ENCODE data around the gene PHACTR3. TPM values are rescaled to one million over a fixed set of nuclear protein-coding genes. Genes with fewer than 3 reads are reported as not detected.

PHACTR3 gene
- polyA plus RNA-seq, 2 of the 4 experiments (the other 2 are of a cell fraction), result not detected

DNA sequence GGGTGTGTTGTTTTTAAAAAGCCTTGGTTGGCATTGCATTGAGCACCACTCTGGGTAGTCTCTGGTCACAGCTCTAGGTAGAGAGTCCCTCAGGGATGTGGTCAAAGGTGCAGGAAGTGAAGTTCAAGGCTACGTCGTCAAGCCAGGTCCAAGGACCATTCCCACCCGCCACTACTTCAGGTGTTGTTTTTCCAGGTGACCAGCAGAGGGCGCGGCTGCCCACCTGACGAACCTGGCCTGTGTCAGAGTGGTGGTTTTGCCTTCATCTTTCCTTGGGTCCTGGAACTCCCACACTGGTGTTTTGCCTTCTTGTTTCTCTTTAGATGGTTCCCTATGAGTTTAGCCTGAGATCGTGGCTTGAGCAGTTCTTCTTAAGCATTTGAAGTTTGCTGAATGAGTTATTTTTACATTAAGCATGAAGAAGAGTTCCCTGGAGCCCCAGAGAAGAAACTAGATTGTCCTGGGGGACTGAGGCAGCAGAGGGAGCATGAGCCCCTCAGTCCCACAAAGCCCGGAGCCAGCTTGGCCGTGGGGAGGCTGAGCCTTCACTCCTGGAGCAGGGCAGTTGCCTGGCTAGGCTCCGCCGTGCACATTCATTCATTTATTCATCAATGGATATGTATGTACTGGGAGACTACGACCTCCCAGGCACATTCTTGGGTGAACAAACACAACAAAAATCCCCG is 5.6 kb upstream of the PHACTR3 start:
- H3K9me3 ChIP-seq, result no peaks in the 10 kb centered on the region
- TF ChIP-seq, protein P1, sequence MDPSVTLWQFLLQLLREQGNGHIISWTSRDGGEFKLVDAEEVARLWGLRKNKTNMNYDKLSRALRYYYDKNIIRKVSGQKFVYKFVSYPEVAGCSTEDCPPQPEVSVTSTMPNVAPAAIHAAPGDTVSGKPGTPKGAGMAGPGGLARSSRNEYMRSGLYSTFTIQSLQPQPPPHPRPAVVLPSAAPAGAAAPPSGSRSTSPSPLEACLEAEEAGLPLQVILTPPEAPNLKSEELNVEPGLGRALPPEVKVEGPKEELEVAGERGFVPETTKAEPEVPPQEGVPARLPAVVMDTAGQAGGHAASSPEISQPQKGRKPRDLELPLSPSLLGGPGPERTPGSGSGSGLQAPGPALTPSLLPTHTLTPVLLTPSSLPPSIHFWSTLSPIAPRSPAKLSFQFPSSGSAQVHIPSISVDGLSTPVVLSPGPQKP (IDR thresholded peaks at IDR 0.05; ENCODE audit: low read depth, low read length), result no peak
- TF ChIP-seq ZC3H11A (IDR thresholded peaks at IDR 0.05) (no peak), SMC3 (IDR thresholded peaks at IDR 0.05) (peak; percentile 71), ZSCAN20 (CRISPR knock-in tag; IDR thresholded peaks at IDR 0.05) (no peak), RAD21 (conservative IDR thresholded peaks at IDR 0.05 in 1 of 2, IDR thresholded peaks at IDR 0.05 in 1 of 2) (peak; percentile 70 to 82), EHF (CRISPR knock-in tag; IDR thresholded peaks at IDR 0.05) (no peak), CBX8 (IDR thresholded peaks at IDR 0.05) (no peak), KDM5A (IDR thresholded peaks at IDR 0.05) (no peak), CHD4 (IDR thresholded peaks at IDR 0.05; ENCODE audit: borderline replicate concordance) (no peak), FOSL2 (IDR thresholded peaks at IDR 0.05) (no peak), FOSL2 (CRISPR knock-in tag; IDR thresholded peaks at IDR 0.05) (no peak), TP53 (CRISPR knock-in tag; IDR thresholded peaks at IDR 0.05) (no peak)
- TF ChIP-seq, protein P2, sequence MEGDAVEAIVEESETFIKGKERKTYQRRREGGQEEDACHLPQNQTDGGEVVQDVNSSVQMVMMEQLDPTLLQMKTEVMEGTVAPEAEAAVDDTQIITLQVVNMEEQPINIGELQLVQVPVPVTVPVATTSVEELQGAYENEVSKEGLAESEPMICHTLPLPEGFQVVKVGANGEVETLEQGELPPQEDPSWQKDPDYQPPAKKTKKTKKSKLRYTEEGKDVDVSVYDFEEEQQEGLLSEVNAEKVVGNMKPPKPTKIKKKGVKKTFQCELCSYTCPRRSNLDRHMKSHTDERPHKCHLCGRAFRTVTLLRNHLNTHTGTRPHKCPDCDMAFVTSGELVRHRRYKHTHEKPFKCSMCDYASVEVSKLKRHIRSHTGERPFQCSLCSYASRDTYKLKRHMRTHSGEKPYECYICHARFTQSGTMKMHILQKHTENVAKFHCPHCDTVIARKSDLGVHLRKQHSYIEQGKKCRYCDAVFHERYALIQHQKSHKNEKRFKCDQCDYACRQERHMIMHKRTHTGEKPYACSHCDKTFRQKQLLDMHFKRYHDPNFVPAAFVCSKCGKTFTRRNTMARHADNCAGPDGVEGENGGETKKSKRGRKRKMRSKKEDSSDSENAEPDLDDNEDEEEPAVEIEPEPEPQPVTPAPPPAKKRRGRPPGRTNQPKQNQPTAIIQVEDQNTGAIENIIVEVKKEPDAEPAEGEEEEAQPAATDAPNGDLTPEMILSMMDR (IDR thresholded peaks at IDR 0.05), result peak; percentile 74
- TF ChIP-seq, protein P3, sequence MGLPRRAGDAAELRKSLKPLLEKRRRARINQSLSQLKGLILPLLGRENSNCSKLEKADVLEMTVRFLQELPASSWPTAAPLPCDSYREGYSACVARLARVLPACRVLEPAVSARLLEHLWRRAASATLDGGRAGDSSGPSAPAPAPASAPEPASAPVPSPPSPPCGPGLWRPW (IDR thresholded peaks at IDR 0.05), result no peak
- TF ChIP-seq, protein P4, sequence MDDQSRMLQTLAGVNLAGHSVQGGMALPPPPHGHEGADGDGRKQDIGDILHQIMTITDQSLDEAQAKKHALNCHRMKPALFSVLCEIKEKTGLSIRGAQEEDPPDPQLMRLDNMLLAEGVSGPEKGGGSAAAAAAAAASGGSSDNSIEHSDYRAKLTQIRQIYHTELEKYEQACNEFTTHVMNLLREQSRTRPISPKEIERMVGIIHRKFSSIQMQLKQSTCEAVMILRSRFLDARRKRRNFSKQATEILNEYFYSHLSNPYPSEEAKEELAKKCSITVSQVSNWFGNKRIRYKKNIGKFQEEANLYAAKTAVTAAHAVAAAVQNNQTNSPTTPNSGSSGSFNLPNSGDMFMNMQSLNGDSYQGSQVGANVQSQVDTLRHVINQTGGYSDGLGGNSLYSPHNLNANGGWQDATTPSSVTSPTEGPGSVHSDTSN (IDR thresholded peaks at IDR 0.05), result no peak
- H3K4me3 ChIP-seq, result no peak overlapping the region
- ATAC-seq (peak; percentile 73 to 94; a peak in 5 of 6 replicates), DNase-seq (ENCODE audit: low read depth in 1 of 2, low spot score in 1 of 2) (peak; percentile 42 to 71), FAIRE-seq (no peak)
- 13% methylated on average over 13 of the region's 13 CpGs for WGBS (ENCODE audit: missing lambda C conversion rate)
- no peak overlapping the region for H3K4me2 ChIP-seq
- CTCF ChIA-PET, result interaction anchor here (0.5 to 7.7 kb wide), 27 partner anchors 8 to 253 kb away, joined by 3 to 118 read pairs (median 3); no protein-coding TSS in a partner anchor
- H3K4me1 ChIP-seq, result no peaks in the 10 kb centered on the region
- H3K27ac ChIP-seq, result no peak overlapping the region
- POLR2A ChIA-PET, result no interaction called here

DNA sequence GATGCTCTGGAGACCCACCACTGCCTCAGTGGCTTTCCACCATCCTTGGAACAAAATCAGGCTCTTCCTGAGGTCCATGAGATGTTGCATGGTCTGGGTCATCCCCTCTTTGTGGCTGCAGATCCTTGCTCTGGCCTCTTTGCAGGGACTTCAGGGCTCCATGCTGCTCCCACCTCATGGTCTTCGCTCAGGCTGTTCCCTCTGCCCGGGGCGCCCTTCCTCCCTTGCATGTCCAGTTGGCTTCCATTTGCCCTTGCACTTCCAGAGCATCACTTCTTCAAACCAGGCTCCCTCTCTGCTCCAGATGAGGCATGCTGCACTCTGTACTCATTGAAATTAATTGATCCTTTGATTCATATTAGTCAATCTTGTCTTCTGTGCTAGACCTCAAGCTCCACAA is 4.4 kb upstream of the PHACTR3 start:
- Histone ChIP-seq H3K4me2 (no peak overlapping the region), H3K9me3 (no peaks in the 10 kb centered on the region), H3K4me3 (no peak overlapping the region), H3K4me1 (no peaks in the 10 kb centered on the region), H3K27ac (no peak overlapping the region)
- POLR2A ChIA-PET, result no interaction called here
- CTCF ChIA-PET, result interaction anchor here (1.3 to 7.7 kb wide), 6 partner anchors 10 to 252 kb away, joined by 3 to 118 read pairs (median 16); no protein-coding TSS in a partner anchor
- TF ChIP-seq, protein P5, sequence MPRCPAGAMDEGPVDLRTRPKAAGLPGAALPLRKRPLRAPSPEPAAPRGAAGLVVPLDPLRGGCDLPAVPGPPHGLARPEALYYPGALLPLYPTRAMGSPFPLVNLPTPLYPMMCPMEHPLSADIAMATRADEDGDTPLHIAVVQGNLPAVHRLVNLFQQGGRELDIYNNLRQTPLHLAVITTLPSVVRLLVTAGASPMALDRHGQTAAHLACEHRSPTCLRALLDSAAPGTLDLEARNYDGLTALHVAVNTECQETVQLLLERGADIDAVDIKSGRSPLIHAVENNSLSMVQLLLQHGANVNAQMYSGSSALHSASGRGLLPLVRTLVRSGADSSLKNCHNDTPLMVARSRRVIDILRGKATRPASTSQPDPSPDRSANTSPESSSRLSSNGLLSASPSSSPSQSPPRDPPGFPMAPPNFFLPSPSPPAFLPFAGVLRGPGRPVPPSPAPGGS (IDR thresholded peaks at IDR 0.05), result no peak
- ATAC-seq (no peak), FAIRE-seq (no peak), DNase-seq (ENCODE audit: low read depth in 1 of 2, low spot score in 1 of 2) (no peak)
- WGBS (ENCODE audit: missing lambda C conversion rate), result 2% methylated on average over 3 of the region's 3 CpGs

DNA sequence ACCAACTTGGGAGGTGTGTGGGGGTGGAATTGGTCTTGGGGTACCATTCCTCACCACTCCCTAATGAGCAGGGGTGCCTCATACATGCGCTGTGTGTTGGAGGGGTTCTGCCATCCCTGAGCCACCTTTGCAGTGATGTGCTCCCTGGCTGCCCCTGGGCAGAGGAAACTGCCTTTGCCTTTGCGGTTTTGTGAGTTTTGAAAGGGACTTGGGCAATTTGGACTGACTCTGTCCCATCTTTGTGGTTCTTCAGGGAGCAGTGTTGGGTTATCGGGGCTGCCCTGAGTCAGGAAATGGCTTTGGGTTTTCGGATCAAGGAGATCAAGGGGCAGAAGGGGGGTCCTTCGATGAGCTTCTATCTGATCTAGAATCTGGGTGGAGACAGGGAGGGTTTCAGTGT is 3.9 kb upstream of the PHACTR3 start:
- CTCF ChIA-PET, result interaction anchor here (1.6 to 7.7 kb wide), 4 partner anchors 16 to 251 kb away, joined by 6 to 118 read pairs (median 8); no protein-coding TSS in a partner anchor
- no peaks in the 10 kb centered on the region for H3K9me3 ChIP-seq
- FAIRE-seq, result no peak
- no peak for DNase-seq (ENCODE audit: low read depth in 1 of 2, low spot score in 1 of 2)
- ATAC-seq, result no peak
- POLR2A ChIA-PET, result interaction anchor here (0.7 kb wide), 1 partner anchor 1146 kb away, joined by 4 read pairs; no protein-coding TSS in a partner anchor
- H3K4me1 ChIP-seq, result no peaks in the 10 kb centered on the region
- no peak overlapping the region for H3K4me3 ChIP-seq
- WGBS (ENCODE audit: missing lambda C conversion rate), result 5% methylated on average over 5 of the region's 5 CpGs
- H3K27ac ChIP-seq, result no peak overlapping the region
- no peak overlapping the region for H3K4me2 ChIP-seq
- TF ChIP-seq EHMT2 (IDR thresholded peaks at IDR 0.05; ENCODE audit: low read depth) (no peak), ZSCAN20 (CRISPR knock-in tag; IDR thresholded peaks at IDR 0.05) (no peak), JUN (IDR thresholded peaks at IDR 0.05) (no peak), CEBPB (IDR thresholded peaks at IDR 0.05) (no peak), FOXS1 (CRISPR knock-in tag; IDR thresholded peaks at IDR 0.05) (no peak), RFX5 (IDR thresholded peaks at IDR 0.05) (no peak), HEYL (CRISPR knock-in tag; IDR thresholded peaks at IDR 0.05) (no peak), RARB (CRISPR knock-in tag; IDR thresholded peaks at IDR 0.05) (no peak), HOXA7 (CRISPR knock-in tag; IDR thresholded peaks at IDR 0.05) (no peak)
- TF ChIP-seq, protein P6, sequence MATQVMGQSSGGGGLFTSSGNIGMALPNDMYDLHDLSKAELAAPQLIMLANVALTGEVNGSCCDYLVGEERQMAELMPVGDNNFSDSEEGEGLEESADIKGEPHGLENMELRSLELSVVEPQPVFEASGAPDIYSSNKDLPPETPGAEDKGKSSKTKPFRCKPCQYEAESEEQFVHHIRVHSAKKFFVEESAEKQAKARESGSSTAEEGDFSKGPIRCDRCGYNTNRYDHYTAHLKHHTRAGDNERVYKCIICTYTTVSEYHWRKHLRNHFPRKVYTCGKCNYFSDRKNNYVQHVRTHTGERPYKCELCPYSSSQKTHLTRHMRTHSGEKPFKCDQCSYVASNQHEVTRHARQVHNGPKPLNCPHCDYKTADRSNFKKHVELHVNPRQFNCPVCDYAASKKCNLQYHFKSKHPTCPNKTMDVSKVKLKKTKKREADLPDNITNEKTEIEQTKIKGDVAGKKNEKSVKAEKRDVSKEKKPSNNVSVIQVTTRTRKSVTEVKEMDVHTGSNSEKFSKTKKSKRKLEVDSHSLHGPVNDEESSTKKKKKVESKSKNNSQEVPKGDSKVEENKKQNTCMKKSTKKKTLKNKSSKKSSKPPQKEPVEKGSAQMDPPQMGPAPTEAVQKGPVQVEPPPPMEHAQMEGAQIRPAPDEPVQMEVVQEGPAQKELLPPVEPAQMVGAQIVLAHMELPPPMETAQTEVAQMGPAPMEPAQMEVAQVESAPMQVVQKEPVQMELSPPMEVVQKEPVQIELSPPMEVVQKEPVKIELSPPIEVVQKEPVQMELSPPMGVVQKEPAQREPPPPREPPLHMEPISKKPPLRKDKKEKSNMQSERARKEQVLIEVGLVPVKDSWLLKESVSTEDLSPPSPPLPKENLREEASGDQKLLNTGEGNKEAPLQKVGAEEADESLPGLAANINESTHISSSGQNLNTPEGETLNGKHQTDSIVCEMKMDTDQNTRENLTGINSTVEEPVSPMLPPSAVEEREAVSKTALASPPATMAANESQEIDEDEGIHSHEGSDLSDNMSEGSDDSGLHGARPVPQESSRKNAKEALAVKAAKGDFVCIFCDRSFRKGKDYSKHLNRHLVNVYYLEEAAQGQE (IDR thresholded peaks at IDR 0.05), result no peak

Data from A549 (cell line).